ENCODE data around the gene GET3. TPM values are rescaled to one million over a fixed set of nuclear protein-coding genes. Genes with fewer than 3 reads are reported as not detected.

Gene GET3
- total RNA-seq, 2 experiments from 2014 or later, result 61.8 to 62.9 TPM

- ChIA-PET CTCF (interaction anchor here (0.5 to 16.8 kb wide), 24 partner anchors 10 to 175 kb away, joined by 3 to 419 read pairs (median 6); partner anchors contain the start of genes GET3, JUNB, PRDX2 and THSD8), POLR2A (interaction anchor here (1.1 to 1.7 kb wide), 8 partner anchors 18 to 61 kb away, joined by 3 to 8 read pairs (median 4); partner anchors contain the start of genes FBXW9 and TRIR)
- Mint-ChIP-seq H3K4me1 (peaks cover 11% of the 10 kb centered on the region), H3K4me3 (peak overlapping the region; percentile 49), H3K9me3 (no peaks in the 10 kb centered on the region), H3K36me3 (ENCODE audit: low read depth) (no peaks in the 10 kb centered on the region), H3K27me3 (peaks cover 4% of the 10 kb centered on the region), H3K27ac (no peak overlapping the region)
- DNase-seq, result peak; percentile 71
Observed at GRCh38 chr19:12757544-12758274, 20.4 kb downstream of the GET3 start.

GRCh38 chr19:12759686-12760085 lies 22.4 kb downstream of the GET3 start:
- Mint-ChIP-seq H3K4me3 (no peak overlapping the region), H3K4me1 (peaks cover 11% of the 10 kb centered on the region), H3K36me3 (ENCODE audit: low read depth) (no peaks in the 10 kb centered on the region), H3K9me3 (no peaks in the 10 kb centered on the region), H3K27ac (no peak overlapping the region), H3K27me3 (peaks cover 4% of the 10 kb centered on the region)
- DNase-seq, result no peak
- CTCF ChIA-PET, result interaction anchor here (0.7 to 16.8 kb wide), 15 partner anchors 8 to 87 kb away, joined by 3 to 419 read pairs (median 7); partner anchors contain the start of genes GET3, JUNB, PRDX2 and THSD8
- POLR2A ChIA-PET, result interaction anchor here (1.2 to 2.7 kb wide), 6 partner anchors 17 to 88 kb away, joined by 4 to 11 read pairs (median 6); partner anchors contain the start of genes JUNB and TRIR

DNA sequence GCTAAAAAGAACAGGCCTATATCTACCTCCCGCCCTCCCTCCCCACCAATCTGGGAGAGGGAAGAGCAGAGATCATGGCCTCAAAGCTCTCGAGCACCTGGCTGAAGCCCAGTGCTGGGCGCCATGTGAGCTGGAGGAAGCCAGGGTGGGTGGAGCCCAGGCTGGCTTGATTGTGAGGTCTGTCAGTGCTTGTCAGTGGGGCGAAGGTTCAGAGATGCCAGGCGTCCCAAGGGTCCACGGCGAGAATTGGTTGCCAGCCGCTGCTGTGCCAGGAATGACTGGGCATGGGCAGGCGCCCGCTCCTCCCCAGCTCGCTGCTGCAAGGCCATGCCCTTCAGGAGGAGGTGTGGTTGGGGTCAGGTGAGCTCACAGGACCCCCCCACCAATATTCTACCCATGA lies 25.8 kb downstream of the GET3 start:
- Mint-ChIP-seq H3K27me3 (peaks cover 3% of the 10 kb centered on the region), H3K4me3 (no peak overlapping the region), H3K4me1 (peaks cover 13% of the 10 kb centered on the region), H3K36me3 (ENCODE audit: low read depth) (no peaks in the 10 kb centered on the region), H3K9me3 (no peaks in the 10 kb centered on the region), H3K27ac (no peak overlapping the region)
- ChIA-PET POLR2A (interaction anchor here (0.8 to 3.6 kb wide), 2 partner anchors 30 to 33 kb away, joined by 4 to 36 read pairs; partner anchors contain the start of gene JUNB), CTCF (interaction anchor here (0.7 to 16.8 kb wide), 7 partner anchors 10 to 85 kb away, joined by 3 to 419 read pairs (median 5); partner anchors contain the start of genes JUNB, PRDX2 and THSD8)
- DNase-seq, result no peak

- H3K36me3 Mint-ChIP-seq (ENCODE audit: low read depth), result no peaks in the 10 kb centered on the region
- no peak overlapping the region for H3K4me3 Mint-ChIP-seq
- no peak for DNase-seq
- H3K27me3 Mint-ChIP-seq, result no peaks in the 10 kb centered on the region
- ChIA-PET POLR2A (interaction anchor here (1.2 to 3.6 kb wide), 2 partner anchors 18 to 28 kb away, joined by 3 to 36 read pairs; partner anchors contain the start of gene JUNB), CTCF (interaction anchor here (0.5 to 16.8 kb wide), 7 partner anchors 7 to 212 kb away, joined by 3 to 419 read pairs (median 5); partner anchors contain the start of genes JUNB, PRDX2 and THSD8)
- no peak overlapping the region for H3K27ac Mint-ChIP-seq
- no peaks in the 10 kb centered on the region for H3K9me3 Mint-ChIP-seq
- H3K4me1 Mint-ChIP-seq, result peaks cover 13% of the 10 kb centered on the region
Observed at GRCh38 chr19:12764698-12765097, 27.4 kb downstream of the GET3 start.

- Mint-ChIP-seq H3K27ac (no peak overlapping the region), H3K4me3 (peak overlapping the region; percentile 24), H3K4me1 (peaks cover 16% of the 10 kb centered on the region), H3K36me3 (ENCODE audit: low read depth) (no peaks in the 10 kb centered on the region), H3K9me3 (no peaks in the 10 kb centered on the region), H3K27me3 (no peaks in the 10 kb centered on the region)
- DNase-seq, result peak; percentile 86
- ChIA-PET POLR2A (interaction anchor here (1.1 to 3.6 kb wide), 6 partner anchors 12 to 36 kb away, joined by 3 to 36 read pairs (median 4); partner anchors contain the start of genes GET3, JUNB and THSD8), CTCF (interaction anchor here (0.6 to 16.8 kb wide), 13 partner anchors 8 to 200 kb away, joined by 3 to 419 read pairs (median 5); partner anchors contain the start of genes GET3, JUNB, PRDX2 and THSD8)
Observed at GRCh38 chr19:12766051-12766521, 28.8 kb downstream of the GET3 start.

DNA sequence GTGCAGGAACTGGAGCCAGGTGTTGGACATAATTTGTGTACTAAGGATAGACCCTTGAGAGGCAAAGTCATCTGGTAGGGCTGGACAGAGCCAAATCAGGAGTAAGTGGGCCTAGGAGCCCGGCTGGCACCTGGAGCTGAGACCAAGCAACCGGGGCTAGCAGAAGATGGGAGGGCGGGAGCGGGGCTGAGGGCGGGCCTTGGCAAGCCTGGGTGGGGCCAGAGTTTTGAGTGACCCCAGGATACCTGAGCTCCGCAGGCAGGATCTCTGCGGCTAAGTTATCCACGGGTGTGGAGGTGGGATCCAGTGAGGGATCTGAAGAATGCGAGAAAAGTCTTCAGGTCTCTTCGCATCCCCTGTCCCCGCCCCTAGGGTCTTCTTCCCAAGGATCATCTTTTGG lies 29.9 kb downstream of the GET3 start:
- H3K9me3 Mint-ChIP-seq, result no peaks in the 10 kb centered on the region

GRCh38 chr19:12767666-12768065 lies 30.4 kb downstream of the GET3 start:
- no peak overlapping the region for H3K27ac Mint-ChIP-seq
- H3K9me3 Mint-ChIP-seq, result no peaks in the 10 kb centered on the region
- peaks cover 20% of the 10 kb centered on the region for H3K4me1 Mint-ChIP-seq
- no peaks in the 10 kb centered on the region for H3K36me3 Mint-ChIP-seq (ENCODE audit: low read depth)
- ChIA-PET CTCF (interaction anchor here (1.6 to 16.8 kb wide), 4 partner anchors 10 to 198 kb away, joined by 5 to 419 read pairs (median 60); partner anchors contain the start of genes JUNB, PRDX2 and THSD8), POLR2A (interaction anchor here (0.6 to 1.0 kb wide), 3 partner anchors 22 to 427 kb away, joined by 3 to 8 read pairs (median 4); partner anchors contain the start of gene JUNB)
- no peak overlapping the region for H3K4me3 Mint-ChIP-seq
- no peak for DNase-seq
- no peaks in the 10 kb centered on the region for H3K27me3 Mint-ChIP-seq

More for the DNA sequence above, 29.9 kb downstream of the GET3 start:
- ChIA-PET CTCF (interaction anchor here (1.6 to 16.8 kb wide), 4 partner anchors 9 to 199 kb away, joined by 5 to 419 read pairs (median 60); partner anchors contain the start of genes JUNB, PRDX2 and THSD8), POLR2A (interaction anchor here (0.6 to 1.7 kb wide), 5 partner anchors 22 to 427 kb away, joined by 3 to 8 read pairs (median 4); partner anchors contain the start of genes JUNB and THSD8)
- Mint-ChIP-seq H3K27me3 (no peaks in the 10 kb centered on the region), H3K27ac (no peak overlapping the region), H3K4me3 (no peak overlapping the region), H3K36me3 (ENCODE audit: low read depth) (no peaks in the 10 kb centered on the region), H3K4me1 (peaks cover 19% of the 10 kb centered on the region)
- no peak for DNase-seq

GRCh38 chr19:12769689-12770088 lies 32.4 kb downstream of the GET3 start:
- POLR2A ChIA-PET, result interaction anchor here (1.1 to 16.7 kb wide), 4 partner anchors 19 to 46 kb away, joined by 3 to 574 read pairs (median 4); partner anchors contain the start of genes GET3, JUNB, PRDX2 and THSD8
- DNase-seq, result peak; percentile 67
- H3K4me1 Mint-ChIP-seq, result peaks cover 25% of the 10 kb centered on the region
- no peaks in the 10 kb centered on the region for H3K9me3 Mint-ChIP-seq
- H3K27me3 Mint-ChIP-seq, result no peaks in the 10 kb centered on the region
- H3K27ac Mint-ChIP-seq, result no peak overlapping the region
- no peak overlapping the region for H3K4me3 Mint-ChIP-seq
- no peaks in the 10 kb centered on the region for H3K36me3 Mint-ChIP-seq (ENCODE audit: low read depth)
- CTCF ChIA-PET, result interaction anchor here (0.8 to 16.8 kb wide), 4 partner anchors 12 to 84 kb away, joined by 3 to 419 read pairs (median 60); partner anchors contain the start of genes JUNB, PRDX2 and THSD8

GRCh38 chr19:12770922-12771321 lies 33.6 kb downstream of the GET3 start:
- Mint-ChIP-seq H3K9me3 (no peaks in the 10 kb centered on the region), H3K36me3 (ENCODE audit: low read depth) (no peaks in the 10 kb centered on the region), H3K4me1 (peaks cover 24% of the 10 kb centered on the region), H3K27me3 (no peaks in the 10 kb centered on the region), H3K4me3 (no peak overlapping the region), H3K27ac (no peak overlapping the region)
- DNase-seq, result no peak
- POLR2A ChIA-PET, result interaction anchor here (1.5 to 16.7 kb wide), 2 partner anchors 26 to 34 kb away, joined by 4 to 574 read pairs; partner anchors contain the start of genes GET3, JUNB, PRDX2 and THSD8
- CTCF ChIA-PET, result interaction anchor here (1.3 to 16.8 kb wide), 4 partner anchors 13 to 66 kb away, joined by 3 to 419 read pairs (median 36); partner anchors contain the start of genes JUNB, PRDX2 and THSD8

DNA sequence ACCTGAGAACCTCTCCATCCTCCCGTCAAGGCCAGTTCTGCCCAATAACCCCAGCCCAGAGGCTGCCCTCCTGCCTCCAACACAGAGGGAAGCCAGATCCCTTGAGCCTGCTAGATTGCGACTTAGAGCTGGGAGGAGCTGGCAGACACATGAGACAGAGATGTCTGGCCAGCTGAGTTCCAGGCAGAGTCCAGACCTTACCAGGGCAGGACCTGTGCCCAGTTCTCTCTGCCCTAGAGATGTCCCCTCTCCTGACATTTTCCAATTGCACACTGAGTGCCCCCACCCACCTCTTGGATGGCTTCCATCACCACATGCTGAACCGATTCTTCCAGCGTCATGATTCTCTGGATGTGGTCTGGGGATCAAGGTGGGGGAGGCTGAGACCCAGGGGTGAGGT lies 35.0 kb downstream of the GET3 start:
- Mint-ChIP-seq H3K27ac (no peak overlapping the region), H3K27me3 (no peaks in the 10 kb centered on the region), H3K36me3 (ENCODE audit: low read depth) (no peaks in the 10 kb centered on the region), H3K9me3 (no peaks in the 10 kb centered on the region), H3K4me3 (no peak overlapping the region), H3K4me1 (peaks cover 24% of the 10 kb centered on the region)
- POLR2A ChIA-PET, result interaction anchor here (16.7 kb wide), 1 partner anchor 25 kb away, joined by 574 read pairs; the partner anchor contains the start of genes JUNB, PRDX2 and THSD8
- CTCF ChIA-PET, result interaction anchor here (1.2 to 3.6 kb wide), 5 partner anchors 8 to 27 kb away, joined by 3 to 35 read pairs (median 5); no protein-coding TSS in a partner anchor
- no peak for DNase-seq

- DNase-seq, result no peak
- H3K36me3 Mint-ChIP-seq (ENCODE audit: low read depth), result no peaks in the 10 kb centered on the region
- H3K9me3 Mint-ChIP-seq, result no peaks in the 10 kb centered on the region
- no peak overlapping the region for H3K4me3 Mint-ChIP-seq
- H3K27me3 Mint-ChIP-seq, result no peaks in the 10 kb centered on the region
- peaks cover 34% of the 10 kb centered on the region for H3K4me1 Mint-ChIP-seq
- ChIA-PET POLR2A (interaction anchor here (16.7 kb wide), 1 partner anchor 24 kb away, joined by 574 read pairs; the partner anchor contains the start of genes JUNB, PRDX2 and THSD8), CTCF (interaction anchor here (0.6 to 3.6 kb wide), 12 partner anchors 9 to 192 kb away, joined by 3 to 35 read pairs (median 3); partner anchors contain the start of genes GET3 and JUNB)
- H3K27ac Mint-ChIP-seq, result no peak overlapping the region
Observed at GRCh38 chr19:12773571-12773970, 36.3 kb downstream of the GET3 start.

Data from activated CD4-positive, alpha-beta memory T cell treated with anti-CD3 and anti-CD28 coated beads, Interleukin-2, amount 10 ng/mL, durations not matched to agents 7 days and 5 days (primary cell).